Measurements from ENCODE around the gene NRXN3.

The NRXN3 gene

DNA sequence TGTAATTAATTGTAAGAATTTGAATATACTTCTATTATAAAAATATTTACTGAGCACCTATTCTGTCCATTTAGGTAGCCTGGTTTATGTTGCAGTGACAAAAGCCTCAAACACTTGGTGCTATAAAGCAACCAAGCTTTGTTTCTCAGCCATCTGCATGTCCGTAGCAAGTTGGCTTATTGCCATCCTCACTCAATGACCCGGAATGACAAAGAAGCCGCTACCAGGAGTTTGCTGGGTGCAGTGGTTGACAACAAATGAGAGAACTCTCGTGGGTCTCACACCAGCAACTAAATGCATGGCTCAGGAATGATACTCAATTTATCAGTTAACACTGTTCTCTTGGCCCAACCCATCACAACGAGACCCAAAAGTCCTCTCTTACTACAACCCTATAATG is 1488.0 kb downstream of the NRXN3 start:
- TF ChIP-seq, protein P1, sequence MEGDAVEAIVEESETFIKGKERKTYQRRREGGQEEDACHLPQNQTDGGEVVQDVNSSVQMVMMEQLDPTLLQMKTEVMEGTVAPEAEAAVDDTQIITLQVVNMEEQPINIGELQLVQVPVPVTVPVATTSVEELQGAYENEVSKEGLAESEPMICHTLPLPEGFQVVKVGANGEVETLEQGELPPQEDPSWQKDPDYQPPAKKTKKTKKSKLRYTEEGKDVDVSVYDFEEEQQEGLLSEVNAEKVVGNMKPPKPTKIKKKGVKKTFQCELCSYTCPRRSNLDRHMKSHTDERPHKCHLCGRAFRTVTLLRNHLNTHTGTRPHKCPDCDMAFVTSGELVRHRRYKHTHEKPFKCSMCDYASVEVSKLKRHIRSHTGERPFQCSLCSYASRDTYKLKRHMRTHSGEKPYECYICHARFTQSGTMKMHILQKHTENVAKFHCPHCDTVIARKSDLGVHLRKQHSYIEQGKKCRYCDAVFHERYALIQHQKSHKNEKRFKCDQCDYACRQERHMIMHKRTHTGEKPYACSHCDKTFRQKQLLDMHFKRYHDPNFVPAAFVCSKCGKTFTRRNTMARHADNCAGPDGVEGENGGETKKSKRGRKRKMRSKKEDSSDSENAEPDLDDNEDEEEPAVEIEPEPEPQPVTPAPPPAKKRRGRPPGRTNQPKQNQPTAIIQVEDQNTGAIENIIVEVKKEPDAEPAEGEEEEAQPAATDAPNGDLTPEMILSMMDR (IDR thresholded peaks at IDR 0.05; ENCODE audit: insufficient read depth, low read length, poor library complexity, severe bottlenecking): no peak
- Histone ChIP-seq H3K36me3 (ENCODE audit: control insufficient read depth, insufficient read depth, low read length) (no peaks in the 10 kb centered on the region), H3K4me3 (replicated peaks; ENCODE audit: low read depth, low read length) (no peak overlapping the region), H3K27me3 (replicated peaks; ENCODE audit: control insufficient read depth, insufficient read depth, low read length) (no peaks in the 10 kb centered on the region)
- no peak for DNase-seq (ENCODE audit: extremely low read depth, insufficient read length)

DNA sequence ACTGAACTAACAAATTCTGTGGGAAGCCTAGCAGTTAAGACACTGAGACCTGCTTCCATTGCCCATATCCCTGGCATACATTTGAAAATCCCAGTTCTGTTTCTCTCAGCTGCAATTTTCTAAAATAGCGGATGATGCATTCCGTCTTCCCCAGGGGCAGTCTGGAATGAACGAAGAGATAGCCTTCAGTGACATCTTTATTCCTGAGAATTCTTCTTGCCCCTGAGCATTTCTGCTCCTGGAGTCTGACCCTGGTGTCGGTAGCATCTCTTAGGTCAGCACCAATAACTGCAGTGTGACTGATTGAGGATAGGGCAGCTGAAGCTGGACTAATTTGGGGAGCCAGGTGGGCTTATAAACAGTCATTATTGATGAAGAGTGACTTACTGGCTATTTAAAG is 1488.6 kb downstream of the NRXN3 start:
- Histone ChIP-seq H3K27me3 (replicated peaks; ENCODE audit: control insufficient read depth, insufficient read depth, low read length) (no peaks in the 10 kb centered on the region), H3K4me3 (replicated peaks; ENCODE audit: low read depth, low read length) (no peak overlapping the region), H3K36me3 (ENCODE audit: control insufficient read depth, insufficient read depth, low read length) (no peaks in the 10 kb centered on the region)
- no peak for DNase-seq (ENCODE audit: extremely low read depth, insufficient read length)
- TF ChIP-seq, protein P1 (IDR thresholded peaks at IDR 0.05; ENCODE audit: insufficient read depth, low read length, poor library complexity, severe bottlenecking): no peak

DNA sequence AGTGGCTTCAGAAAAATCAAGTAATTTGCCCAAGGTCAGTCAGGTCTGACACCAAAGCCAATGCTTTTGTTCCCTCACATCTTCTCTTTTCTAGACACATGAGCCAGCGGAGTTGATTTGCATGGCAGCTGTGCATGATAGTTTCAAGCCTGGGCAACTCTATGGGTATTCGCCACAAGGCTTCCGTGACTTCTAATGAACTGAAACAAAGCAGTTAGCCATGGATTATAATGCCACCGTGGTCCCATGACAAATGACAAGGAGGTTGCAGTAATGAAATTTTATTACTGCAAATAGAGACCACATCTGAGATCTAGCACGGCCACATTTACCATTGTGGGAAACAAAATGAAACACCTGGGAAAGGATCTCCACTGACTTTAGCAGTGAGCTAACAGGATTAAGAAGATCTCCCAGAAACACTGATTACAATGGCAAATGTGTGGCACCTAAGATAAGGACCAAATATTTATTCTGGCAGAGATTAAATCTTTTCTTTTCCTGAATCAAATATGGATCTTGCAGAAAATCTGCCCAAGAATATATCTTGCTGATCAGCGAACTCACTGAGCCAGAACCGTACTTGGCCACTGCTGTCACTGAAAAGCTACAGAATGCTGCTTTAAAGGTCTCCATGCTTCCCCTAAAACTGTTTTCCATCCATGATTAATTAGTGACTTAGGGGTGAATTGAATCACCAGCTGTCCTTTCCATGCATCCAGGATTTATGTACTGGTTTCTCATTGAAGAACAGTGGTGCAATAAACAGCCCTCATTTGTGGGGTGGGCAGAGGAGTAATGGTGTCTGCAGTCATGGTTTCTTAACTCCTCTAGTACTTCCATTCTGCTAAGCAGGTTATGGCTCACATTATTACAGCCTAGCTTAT is 1490.1 kb downstream of the NRXN3 start:
- no peaks in the 10 kb centered on the region for H3K36me3 ChIP-seq (ENCODE audit: control insufficient read depth, insufficient read depth, low read length)
- H3K27me3 ChIP-seq (replicated peaks; ENCODE audit: control insufficient read depth, insufficient read depth, low read length): no peaks in the 10 kb centered on the region
- no peak overlapping the region for H3K4me3 ChIP-seq (replicated peaks; ENCODE audit: low read depth, low read length)
- TF ChIP-seq, protein P1 (IDR thresholded peaks at IDR 0.05; ENCODE audit: insufficient read depth, low read length, poor library complexity, severe bottlenecking): no peak
- DNase-seq (ENCODE audit: extremely low read depth, insufficient read length): no peak

DNA sequence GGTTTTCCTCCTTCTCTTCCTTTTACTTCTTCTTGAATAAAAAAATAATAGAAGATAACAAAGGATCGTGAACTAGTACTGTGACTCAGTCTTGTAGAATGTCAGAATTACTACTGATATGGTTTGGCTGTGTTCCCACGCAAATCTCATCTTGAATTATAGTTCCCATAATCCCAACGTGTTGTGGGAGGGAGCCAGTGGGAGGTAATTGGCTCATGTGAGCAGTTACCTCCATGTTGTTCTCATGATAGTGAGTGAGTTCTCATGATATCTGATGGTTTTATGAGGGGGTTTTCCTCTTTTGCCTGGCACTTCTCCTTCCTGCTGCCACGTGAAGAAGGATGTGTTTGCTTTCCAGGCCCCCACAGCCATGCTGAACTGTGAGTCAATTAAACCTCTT is 1491.6 kb downstream of the NRXN3 start:
- no peak for DNase-seq (ENCODE audit: extremely low read depth, insufficient read length)
- H3K36me3 ChIP-seq (ENCODE audit: control insufficient read depth, insufficient read depth, low read length): no peaks in the 10 kb centered on the region
- TF ChIP-seq, protein P1 (IDR thresholded peaks at IDR 0.05; ENCODE audit: insufficient read depth, low read length, poor library complexity, severe bottlenecking): no peak
- H3K27me3 ChIP-seq (replicated peaks; ENCODE audit: control insufficient read depth, insufficient read depth, low read length): no peaks in the 10 kb centered on the region
- no peak overlapping the region for H3K4me3 ChIP-seq (replicated peaks; ENCODE audit: low read depth, low read length)

DNA sequence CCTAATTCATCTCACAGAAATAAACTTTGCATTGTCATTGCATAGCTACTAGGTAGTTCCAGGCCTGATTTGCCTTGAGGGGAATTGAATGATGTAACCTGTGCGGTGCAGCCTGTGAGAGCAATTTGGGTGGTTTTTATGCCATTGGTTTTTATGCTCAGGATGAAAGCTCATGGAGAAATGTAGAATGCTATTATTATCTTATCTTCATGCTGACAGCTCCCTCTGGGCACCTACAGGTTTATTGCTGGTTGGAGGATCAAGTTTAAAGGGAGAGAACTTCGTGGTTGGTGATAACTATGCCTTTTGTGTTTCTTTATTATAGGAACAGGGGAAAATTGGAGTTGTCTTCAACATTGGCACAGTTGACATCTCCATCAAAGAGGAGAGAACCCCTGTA is 1493.3 kb downstream of the NRXN3 start:
- no peak overlapping the region for H3K4me3 ChIP-seq (replicated peaks; ENCODE audit: low read depth, low read length)
- TF ChIP-seq, protein P1 (IDR thresholded peaks at IDR 0.05; ENCODE audit: insufficient read depth, low read length, poor library complexity, severe bottlenecking): no peak
- no peaks in the 10 kb centered on the region for H3K27me3 ChIP-seq (replicated peaks; ENCODE audit: control insufficient read depth, insufficient read depth, low read length)
- no peaks in the 10 kb centered on the region for H3K36me3 ChIP-seq (ENCODE audit: control insufficient read depth, insufficient read depth, low read length)
- no peak for DNase-seq (ENCODE audit: extremely low read depth, insufficient read length)

Measured in GM06990 (cell line).